GM08714 (cell line): ENCODE data around the gene MTHFD1L.
"Not testable (repeated sequence)": the region's sequence is repeated elsewhere in the genome, so short reads cannot be mapped to it uniquely, and the experiment has no call there.

Experiments
- H3K4me3 ChIP-seq: fragments of 200-500 bp; sonication (Bioruptor generic); 2 replicates; pipeline ENCODE4 v1.5.1; 2014; ENCODE audit warnings: mild to moderate bottlenecking, low read length, inconsistent platforms
- ZNF274 ChIP-seq: IDR thresholded peaks from 2 replicates; pipeline ENCODE4 v1.6.1; 2012; ENCODE audit warnings: mild to moderate bottlenecking, low read depth, low read length

MTHFD1L gene

DNA sequence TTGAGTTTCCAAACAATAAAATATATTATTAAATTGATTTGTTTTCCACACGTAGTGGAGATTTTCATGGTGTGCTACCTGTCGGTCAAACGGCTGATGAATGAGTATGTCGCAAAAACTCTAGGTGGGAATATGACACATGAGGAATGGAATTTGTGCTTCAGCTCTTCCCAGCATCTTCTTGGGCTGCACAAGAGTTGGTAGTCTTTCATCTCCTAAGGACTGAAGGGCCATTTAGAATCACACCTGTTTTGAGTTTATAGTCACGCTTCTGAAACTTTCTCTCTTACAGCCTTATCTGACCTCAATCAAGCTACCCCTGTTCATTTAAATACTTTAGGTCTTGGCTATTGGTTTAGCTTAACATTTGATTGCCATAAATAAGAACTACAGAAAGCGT lies 216.6 kb downstream of the MTHFD1L start:
- no peak overlapping the region for H3K4me3 ChIP-seq
- no peak for TF ChIP-seq ZNF274

DNA sequence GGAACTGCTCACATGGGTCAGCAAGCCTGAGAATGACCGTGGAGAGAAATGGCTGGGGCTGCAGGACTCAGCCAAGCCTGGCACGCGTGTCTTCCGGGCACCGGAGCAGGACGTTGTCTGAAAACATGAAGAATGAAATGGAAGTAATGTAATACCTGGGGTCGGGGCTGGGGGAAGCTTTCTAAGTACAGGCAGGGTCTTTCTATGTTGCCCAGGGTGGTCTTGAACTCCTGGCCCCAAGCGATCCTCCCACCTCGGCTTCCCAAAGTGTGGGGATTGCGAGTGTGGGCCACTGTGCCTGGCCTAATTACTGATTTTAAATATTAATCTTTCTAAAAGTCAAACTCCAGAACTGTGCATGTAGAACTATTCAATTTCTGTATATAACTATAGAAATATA lies 218.8 kb downstream of the MTHFD1L start:
- no peak for TF ChIP-seq ZNF274
- no peak overlapping the region for H3K4me3 ChIP-seq

DNA sequence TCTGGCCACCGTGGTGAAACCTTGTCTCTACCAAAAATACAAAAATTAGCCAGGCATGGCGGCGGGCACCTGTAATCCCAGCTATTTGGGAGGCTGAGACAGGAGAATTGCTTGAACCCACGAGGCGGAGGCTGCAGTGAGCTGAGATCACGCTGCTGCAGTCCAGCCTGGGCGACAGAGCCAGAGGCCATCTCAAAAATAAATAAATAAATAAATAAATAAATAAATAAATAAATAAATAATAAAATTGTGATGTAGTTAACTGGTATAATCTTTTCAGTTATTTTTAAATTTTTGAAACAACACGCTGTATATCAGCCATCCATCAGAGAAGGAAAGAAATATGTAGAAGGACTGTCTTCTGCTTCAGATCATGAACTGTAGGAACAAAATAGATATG lies 221.6 kb downstream of the MTHFD1L start:
- not testable (repeated sequence) for H3K4me3 ChIP-seq

DNA sequence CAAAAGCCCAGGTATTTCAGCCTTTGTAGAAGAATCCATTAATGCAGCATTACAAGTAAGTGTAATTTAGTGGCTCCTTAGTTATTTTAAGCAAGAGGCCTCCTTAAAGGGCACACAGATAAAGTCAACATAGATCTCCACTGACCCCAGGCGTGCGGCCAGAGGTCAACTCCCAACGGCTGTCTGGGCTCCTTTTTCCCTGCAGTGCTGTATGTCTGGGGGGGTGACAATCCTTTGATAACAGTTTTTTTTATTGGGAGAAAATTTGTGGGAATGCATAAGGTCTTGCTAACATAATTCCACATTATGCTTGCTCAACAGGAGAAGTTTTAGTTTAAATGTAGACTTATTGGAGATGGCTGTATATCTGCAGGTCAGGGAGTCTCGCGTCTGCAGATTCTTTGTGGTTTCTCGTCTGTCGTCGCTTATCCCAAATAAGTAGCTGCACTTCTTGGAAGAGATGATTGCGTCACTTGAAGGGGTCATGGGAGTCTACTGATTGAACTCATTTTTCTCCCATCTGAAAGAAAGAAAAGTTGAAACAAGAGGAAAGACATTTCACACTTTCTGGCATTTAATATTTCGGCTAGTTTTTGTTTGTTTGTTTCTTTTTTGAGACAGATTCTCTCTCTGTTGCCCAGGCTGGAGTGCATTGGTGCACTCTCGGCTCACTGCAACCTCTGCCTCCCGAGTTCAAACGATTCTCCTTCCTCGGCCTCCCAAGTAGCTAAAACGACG lies 222.5 kb downstream of the MTHFD1L start:
- no peak overlapping the region for H3K4me3 ChIP-seq
- TF ChIP-seq ZNF274 = no peak

DNA sequence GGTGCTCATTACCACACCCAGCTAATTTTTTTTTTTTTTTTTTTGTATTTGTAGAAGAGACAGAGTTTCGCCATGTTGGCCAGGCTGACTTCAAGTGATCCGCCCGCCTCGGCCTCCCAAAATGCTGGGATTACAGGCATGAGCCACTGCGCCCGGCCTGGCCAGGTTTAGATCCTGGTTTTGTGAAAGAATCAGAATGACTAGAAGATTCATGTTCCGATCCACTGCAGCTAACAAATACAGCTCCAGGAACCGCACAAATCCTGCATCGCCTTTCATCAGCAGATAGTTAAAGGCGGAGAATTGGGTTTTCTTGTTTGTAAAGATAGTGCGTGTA lies 223.1 kb downstream of the MTHFD1L start:
- no peak overlapping the region for H3K4me3 ChIP-seq
- TF ChIP-seq ZNF274 = no peak

DNA sequence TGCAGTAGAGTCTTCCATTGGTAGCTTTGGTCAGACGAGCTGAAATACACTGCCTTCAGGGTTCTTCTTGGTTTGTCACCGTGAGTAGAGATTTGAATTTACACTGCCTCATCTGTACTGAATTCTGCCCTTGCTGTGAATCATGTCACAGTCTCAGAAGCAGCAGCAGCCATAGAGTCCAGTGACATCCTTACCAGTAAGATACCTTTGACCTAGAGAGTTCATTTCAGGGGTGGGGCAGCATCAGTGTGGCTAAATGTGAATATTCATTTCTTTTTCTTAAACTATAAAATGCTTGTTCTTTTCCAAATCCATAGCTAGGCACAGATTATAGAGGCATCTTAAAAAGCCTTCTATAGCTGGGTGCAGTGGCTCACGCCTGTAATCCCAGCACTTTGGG lies 223.5 kb downstream of the MTHFD1L start:
- no peak for TF ChIP-seq ZNF274
- H3K4me3 ChIP-seq = no peak overlapping the region

DNA sequence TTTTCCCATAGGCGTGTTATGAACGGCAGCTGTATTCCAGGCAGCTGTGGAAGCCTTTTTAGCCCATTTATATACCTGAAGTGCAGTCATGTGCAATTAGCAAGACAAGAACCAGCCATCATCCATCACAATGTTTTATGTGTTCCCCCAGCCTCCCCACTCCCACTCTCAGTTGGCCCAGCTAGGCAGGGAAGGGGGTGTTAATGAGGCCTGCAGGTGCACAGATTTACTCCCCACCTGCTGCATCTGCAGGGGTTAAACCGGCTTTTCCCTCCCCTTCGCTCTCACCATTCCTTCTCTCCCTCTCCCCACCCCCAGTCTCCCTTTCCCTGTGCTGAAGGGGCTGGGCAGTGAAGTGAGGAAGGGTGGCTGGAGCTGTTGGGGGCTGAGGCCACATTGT lies 224.5 kb downstream of the MTHFD1L start:
- H3K4me3 ChIP-seq = no peak overlapping the region
- TF ChIP-seq ZNF274 = no peak

DNA sequence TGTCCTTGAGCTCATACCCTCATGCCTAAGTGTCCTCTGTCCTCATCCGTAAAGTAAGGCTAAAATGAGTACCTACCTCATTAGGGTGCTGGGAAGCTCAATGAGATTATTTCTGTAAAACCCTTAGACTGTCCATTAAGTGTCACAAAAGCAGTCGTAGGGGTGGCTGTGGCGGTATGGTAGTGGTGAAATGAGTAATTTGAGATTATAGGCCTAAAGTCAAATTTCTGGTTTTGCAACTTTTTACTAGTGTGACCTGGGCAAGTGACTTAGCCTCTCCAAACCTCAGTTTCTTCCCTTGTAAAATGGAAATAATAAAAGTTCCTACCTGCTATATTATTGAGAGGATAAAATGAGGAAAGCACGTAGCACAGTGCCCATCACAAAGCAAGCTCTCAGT lies 226.1 kb downstream of the MTHFD1L start:
- no peak overlapping the region for H3K4me3 ChIP-seq
- no peak for TF ChIP-seq ZNF274

DNA sequence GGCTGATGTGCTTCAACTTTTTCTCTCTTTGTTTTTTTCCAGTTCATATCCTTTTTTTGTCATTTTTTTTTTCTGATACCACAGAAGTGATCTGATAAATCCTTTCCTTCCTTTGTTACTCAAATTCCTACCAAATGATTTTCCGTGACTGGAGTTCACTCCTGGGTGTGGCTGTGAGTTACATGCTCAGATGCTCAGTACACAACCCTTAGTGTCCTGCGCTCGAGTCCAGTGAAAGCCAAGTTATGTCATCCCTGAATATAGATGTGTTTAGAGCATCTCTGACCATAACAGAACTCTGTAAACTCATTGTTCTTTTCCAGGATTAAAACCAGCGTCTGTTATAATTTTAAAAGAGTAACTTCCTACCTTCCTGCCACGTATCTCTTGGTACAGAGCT lies 227.1 kb downstream of the MTHFD1L start:
- no peak for TF ChIP-seq ZNF274
- no peak overlapping the region for H3K4me3 ChIP-seq

DNA sequence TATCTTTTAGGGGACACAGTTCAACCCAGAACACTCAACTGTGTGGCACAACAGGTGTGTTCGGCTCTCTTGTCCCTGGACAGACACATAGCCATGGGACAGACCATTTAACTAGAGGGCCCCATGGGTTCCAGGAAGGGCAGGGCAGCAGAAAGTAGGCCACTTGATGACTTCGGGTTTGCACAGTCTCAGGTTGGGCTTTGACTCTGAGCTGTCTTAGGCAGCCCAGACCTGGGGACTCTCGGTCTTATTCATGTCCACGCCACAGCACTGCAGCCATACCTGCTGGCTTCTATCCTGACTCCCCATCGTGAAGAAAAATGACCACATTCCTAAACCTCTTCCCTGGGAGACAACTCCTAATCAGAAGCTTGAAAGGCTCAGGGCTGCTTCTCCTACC lies 228.2 kb downstream of the MTHFD1L start:
- H3K4me3 ChIP-seq = no peak overlapping the region
- TF ChIP-seq ZNF274 = no peak

DNA sequence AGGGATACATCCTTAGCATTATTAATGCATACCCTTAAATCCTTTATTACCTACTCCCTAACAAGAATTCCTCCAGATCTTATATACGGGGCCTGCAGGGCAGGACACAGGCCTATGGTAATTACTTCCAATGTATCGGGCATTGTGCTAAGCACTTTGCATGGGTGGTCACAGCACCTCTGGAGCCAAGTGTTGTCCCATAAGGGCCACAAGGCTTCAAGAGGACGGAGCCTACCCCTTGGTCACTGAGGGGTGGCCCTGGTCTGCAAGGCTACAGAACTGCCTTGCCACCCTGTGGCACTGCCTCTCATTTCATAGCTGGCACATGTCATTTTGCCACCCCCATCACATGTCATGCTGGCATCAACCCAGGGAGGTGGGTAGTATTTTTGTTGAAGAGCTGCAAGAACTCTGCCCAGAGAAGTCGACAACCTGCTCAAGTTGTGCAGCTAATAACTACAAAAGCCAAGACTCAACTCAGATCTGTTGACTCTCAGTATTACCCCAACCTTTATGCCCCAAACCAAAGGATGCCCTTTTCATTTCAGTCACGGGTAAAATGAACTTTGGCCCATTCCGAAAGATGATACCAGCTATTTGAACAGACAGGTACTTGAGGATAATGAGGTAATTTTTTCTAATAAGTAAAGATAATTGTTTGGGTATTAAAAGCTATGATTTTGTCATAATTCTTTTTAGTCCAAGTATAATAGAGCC lies 230.2 kb downstream of the MTHFD1L start:
- H3K4me3 ChIP-seq = no peak overlapping the region
- TF ChIP-seq ZNF274 = no peak

DNA sequence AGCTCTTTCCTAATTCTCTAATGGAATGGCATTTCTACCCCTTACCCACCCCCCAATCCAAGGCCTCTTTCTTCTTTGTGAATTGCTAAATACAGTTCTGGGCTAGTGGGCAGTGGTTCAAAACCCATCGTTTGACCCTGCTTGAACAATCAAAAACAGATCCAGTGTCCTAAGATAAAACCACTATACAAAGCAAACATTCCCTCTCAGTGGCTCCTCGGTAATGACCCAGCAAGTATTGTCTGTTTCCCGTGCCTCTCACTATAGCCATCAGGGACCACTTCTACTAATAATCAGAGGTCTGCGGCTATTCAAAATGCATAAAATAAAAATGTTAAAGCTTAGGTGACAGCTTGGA lies 230.7 kb downstream of the MTHFD1L start:
- TF ChIP-seq ZNF274 = no peak
- H3K4me3 ChIP-seq = no peak overlapping the region

DNA sequence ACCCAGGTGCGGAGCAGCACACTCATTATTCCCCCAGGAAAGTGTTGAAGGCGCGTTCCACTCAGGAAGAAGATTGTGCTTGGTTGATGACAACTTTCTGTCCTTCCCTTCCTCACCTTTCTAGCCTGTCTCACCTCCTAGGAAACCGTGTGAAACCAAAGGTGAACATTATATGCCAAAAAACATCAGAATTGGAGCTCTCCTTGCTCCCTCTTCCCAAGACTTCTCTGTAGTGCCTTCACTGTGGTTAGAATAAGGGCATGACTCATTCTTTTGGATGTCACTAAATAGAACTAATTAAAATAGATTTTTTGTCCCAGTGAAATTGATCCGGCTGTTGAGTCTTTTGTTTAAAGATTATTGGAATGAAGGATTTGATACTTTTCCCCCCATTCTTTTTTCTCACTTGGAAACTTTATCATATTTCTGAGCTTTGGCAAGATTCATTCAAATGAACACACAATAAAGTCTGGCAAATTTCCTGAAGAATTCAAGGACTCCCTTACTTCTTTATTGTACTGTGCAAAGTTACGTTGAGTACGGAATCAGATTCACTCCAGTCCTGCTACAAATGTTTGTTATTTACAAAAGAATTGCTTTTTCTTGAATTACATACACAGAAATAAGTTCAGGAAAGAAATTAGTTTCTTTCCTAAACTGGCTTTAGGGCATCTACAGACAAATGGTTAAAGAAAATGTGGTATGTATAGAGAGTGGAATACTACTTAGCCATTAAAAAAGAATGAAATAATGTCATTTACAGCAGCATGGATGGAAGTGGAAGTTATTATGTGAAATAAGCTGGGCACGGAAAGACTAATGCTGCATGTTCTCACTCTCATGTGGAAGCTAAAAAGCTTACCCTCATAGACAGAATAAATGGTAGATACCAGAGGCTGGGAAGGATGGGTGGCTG lies 231.4 kb downstream of the MTHFD1L start:
- no peak for TF ChIP-seq ZNF274
- no peak overlapping the region for H3K4me3 ChIP-seq

DNA sequence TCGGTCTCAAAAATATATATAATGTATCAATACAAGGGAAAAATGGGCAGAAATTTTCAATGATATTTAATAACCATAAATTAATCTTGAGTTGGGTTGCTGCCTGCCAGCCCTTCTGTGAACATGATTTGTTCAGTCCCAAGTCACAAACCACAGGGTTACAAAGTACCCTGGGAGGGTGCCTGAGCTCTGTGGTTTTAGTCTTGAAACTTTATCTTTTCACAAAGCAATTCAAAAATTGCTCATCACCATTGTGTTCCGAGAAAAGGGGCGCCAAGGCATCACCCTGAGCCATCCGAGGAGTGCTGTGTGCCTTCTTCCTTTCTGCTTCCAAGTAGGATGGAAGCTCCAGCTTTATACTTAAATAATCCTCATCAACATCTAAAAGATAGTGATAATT lies 232.7 kb downstream of the MTHFD1L start:
- no peak for TF ChIP-seq ZNF274
- H3K4me3 ChIP-seq = no peak overlapping the region

DNA sequence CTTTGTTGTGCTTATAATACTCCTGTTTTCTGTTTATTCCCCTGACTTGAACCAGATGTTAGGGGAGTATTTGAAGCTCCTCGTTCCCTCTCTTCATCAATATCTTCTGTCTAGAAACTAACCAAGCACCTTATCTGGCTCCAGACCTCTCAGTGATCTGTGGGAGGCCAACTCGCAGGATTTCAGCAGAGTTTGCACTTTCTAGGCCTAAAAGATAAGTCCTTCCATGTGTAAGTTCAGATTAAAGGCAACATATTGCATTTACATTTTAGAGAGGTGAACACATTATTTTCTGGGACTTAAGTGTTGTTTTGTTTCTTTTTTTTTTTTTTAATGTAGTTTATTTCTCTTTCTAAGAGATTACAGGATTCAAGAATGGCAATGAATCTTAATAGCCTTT lies 234.8 kb downstream of the MTHFD1L start:
- no peak overlapping the region for H3K4me3 ChIP-seq
- no peak for TF ChIP-seq ZNF274
